GM15510 (cell line): ENCODE results near the gene LAIR1.

Experiments
- POLR2A ChIP-seq: IDR thresholded peaks from 3 replicates; pipeline ENCODE4 v1.6.1; 2011; ENCODE audit warnings: borderline replicate concordance; ENCODE audit not compliant: insufficient read length; ENCODE audit errors: extremely low read depth

Gene LAIR1

DNA sequence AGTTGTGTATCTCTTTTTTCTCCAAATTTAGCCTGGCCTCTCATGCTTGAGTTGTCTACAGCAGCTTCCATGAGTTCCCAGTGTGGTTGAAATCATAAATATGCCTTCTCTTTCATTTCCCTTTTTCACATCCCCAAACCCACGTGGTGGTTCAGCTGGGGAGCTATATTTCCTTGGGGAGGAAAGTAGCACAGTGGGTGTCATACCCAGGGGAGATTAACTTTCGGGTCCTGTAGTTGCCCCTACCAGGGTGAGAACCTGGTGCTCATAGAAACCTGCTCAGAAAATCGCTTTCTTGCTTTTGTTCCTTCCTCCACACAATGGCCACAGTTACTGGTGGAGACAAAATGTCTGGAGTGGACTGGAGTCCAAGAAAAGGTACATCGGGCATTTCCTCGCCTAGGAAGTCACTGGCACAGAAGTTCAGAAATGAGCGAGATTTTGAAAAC, 18.8 kb downstream of the LAIR1 start:
- TF ChIP-seq POLR2A, result no peak

DNA sequence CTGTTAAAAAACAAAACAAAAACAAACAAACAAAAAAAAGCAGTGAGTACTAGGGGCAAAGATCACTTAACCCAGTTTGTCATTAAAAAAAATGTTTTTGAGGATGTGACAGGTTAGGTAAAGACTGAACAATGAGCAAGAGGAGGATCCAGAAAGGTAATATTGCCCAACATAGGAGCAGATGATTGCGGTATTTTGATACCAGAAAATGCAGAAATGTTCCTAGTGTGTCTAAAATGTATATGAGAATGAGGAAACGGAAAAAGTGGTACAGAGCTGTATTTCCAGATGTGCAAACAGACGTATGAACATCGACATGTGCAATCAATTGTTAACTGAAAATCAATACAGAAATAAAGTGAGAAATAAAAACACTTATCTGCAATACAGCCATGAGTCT, 20.9 kb downstream of the LAIR1 start:
- no peak for TF ChIP-seq POLR2A

DNA sequence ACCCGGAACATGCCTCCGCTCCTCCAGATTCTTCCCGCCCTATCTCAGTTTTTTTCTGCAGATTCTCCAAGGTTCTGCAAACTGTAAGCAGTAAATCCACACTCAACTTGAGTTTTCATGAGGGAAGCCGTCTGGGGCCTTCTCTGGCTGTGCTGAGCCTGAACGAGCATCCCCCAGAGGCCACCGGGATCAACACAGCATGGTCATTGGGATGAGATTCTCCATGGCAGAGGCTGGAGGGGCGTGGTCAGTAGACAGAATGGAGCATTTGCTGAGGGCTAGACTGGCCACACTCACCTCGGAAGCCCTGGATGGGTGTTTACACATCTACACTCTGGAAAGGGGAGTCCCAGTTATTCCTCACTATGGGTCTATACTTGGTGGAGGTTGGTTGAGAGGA, 23.4 kb downstream of the LAIR1 start:
- no peak for TF ChIP-seq POLR2A

DNA sequence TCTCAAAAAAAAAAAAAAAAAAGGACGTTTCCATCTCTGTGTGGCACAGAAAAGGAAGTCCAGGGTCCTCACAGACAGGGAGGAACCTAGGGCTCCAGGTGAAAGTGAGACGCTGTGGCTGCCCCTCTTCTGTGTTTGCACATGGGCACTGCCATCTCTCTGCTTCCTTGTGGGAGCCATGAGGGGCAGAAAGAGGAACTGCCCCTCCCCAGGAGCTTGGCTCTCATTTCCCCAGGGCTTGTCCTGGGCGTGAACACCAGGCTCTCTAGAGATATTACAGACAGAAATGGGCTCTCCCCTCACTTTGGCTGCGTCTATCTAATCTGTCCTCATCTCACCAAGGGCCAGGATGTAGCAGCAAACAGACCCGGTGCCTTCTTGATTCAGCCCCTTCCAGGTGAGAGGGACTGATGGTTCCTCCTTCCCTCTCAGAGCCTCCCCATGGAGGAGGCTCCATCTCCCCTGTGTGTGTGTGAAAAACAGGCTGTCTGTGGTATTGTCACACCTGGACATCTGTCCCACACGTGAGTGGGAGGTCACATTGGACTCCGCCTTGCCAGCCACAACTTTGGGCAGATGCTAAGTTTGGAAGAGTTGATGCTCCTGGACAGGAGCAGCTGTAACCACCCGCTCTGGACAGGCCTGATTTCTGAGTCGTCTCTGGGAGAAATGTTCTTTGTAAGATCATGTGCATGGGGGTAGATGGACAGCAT, 24.9 kb downstream of the LAIR1 start:
- no peak for TF ChIP-seq POLR2A

DNA sequence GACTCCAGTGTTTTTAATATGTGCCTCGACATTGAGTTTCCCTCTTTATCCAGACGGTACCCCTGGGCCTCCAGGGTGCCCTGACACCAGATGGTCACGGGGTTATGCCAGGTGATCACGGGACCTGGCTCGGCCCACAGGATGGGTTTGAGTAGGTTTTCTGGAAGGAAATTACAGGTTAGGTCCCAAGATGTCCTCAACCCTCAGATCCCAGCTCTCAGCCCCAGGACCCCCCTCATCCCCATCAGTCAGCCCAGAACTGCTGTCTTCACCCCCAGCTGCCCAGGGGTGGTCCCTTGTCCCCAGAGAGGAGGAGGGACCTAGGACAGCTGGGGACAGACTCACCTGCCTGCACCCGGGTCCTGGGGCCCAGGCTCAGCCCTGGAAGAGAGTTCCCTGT, 26.2 kb downstream of the LAIR1 start:
- no peak for TF ChIP-seq POLR2A

DNA sequence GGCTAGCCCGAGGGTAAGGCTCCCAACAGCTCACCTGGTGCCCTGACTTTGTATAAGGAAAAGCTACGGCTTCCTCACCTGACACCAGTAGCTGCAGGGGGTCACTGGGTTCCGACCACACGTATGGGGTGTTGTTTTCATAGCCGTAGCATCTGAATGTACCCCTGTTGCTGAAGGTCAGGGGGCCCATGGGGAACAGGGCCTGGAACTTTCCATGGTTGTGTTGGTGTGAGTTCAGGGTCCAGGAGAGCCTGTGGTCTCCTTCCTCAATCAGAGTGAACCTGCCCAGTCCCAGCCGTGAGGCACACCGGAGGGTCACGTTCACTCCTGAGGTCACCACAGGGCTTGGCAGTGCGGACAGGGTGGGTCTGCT, 26.9 kb downstream of the LAIR1 start:
- no peak for TF ChIP-seq POLR2A

DNA sequence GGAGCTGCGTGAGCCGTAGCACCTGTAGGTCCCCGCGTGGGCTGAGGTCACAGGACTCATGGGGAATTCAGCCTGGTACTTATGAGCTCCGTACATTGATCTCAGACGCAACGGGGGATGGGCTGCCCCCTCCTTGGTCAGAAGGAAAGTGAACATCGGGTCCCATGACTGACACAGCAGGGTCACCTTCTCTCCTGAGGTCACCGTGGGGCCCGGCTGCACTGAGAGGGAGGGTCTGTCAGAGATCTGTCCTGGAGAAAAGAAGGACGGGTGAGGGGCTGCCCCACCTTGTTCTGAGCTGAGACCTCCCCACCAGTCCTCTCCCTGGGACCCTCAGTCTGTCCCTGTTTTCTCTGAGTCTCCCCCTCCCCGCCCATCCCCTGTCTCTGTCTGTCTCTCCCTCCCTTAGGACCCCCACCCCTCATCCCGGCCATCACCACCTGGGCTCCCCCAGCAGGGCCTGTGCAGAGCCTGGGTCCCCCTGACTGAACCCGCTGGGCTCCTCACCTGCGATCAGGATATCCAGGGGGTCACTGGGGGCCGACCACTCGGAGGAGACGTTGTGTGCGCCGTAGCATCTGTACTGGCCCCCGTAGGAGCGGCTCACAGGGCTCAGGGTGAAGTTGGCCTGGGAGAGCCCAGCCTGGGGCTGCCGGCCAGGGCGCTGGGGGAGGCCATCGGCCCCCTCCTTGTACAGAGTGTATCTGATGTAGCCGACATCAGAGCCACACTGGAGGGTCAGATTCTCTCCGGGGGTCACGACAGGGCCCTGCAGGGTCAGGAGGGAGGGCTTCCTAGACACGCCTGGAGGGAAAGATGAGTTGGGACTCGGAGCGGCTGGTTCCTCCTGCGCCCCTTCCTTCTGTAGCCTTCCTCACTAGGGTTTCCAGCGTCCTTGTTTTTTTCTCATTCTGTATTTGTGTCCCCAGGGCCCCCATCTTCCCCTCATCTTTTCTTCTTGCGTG, 27.6 kb downstream of the LAIR1 start:
- TF ChIP-seq POLR2A, result no peak

DNA sequence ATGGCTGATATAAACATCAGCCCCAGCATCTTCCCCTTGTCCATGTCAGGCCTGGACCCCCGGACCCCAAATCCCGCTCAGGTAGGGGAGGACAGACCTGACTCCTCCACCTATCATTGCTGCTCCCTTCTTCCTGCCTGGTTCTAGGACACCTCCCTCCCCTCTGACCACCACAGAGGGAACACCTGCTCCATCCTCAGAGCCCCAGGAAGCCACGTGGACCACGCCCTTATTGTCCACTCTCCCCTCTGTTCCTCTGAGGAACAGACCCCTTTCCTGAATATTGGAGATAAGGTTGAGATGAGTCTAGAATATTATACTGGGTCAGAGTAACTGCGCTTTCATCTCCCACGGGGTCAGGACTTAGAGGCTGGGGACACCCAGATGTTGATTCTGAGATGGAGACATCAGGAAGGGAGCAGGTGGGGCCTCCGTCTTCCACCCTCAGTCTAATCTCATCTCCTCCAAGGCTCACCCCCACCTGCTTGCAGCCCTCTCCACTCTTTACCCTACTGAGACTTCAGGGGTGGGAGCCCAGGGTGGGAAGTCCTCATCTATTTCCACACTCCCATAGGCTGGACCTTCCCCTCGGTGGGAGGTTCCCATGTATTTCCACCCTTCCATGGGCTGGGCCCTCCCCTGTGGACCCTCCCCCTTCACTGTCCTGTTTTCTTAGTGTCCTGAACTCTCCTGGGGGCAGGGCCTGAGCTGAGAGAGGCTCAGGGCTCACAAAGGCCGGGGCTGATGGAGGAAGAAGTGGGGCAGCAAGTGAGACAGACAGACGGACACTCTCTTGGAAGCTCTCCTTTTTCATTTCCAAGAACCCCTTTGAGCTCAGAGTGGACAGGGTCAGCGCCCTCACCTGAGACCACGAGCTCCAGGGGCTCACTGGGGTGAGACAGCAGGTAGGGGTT, 28.5 kb downstream of the LAIR1 start:
- TF ChIP-seq POLR2A, result no peak

DNA sequence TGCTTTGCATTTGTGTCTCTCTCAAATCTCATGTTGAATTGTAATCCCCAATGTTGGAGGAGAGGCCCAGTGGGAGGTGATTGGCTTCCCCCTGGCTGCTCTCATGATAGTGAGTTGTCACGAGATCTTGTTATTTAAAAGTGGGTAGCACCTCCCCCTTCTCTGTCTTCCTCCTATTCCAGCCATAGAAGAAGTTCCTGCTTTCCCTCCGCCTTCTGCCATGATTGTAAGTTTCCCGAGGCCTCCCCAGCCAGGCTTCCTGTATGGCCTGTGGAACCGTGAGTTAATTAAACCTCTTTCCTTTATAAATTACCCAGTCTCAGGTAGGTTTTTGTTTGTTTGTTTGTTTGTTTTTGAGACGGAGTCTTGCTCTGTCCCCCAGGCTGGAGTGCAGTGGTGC, 29.6 kb downstream of the LAIR1 start:
- no peak for TF ChIP-seq POLR2A

DNA sequence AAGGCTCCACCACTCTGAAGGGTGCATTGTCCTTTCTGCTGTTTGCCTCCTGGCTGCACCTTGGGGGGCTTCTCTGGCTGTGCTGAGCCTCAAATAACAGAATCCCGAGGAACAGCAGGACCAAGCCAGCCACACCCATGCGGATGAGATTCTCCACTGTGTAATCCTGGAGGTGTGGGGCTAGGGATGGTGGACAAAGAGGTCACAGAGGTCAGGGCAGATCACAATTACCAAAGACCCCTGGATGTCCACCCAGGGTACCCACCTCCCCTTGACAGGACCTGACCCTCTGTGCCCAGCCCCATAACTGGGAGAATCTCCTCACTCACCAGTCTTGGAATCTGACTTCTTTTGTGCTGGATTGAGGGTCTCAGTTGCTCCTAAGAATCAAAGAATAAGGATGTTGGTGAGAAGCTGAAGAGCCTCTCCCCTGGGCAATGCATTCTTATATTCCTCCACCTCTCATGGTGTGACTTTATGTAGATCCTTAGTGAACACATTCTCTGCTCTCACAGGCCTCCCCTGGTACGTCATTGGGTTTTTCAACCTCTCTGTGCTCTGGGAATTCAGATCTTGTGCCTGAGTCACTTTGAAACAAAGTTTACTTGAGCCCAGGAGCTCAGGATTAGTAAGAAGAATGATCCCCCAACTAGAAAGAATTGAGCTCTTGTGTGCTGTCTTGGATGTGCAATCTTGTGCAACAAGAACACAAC, 31.0 kb downstream of the LAIR1 start:
- no peak for TF ChIP-seq POLR2A

DNA sequence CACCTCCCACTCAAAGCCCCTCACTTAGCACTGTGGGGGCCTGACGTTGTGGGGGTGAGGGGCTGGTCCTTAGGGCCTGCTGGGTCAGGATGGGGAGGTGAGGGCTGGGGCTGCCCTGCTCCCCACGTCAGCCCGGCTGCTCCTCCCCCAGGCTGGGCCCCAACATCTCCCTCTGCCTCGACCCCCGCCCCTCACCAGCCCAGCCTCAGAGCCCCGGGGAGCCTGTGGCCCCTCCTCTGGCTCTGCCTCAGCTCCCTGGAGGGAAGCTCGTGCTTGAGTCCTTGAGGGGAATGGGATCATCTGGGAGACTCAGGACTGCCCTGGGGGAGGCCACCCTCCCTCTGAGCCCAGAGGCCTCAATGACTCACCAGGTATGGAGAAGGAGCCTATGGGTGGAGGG, 32.6 kb downstream of the LAIR1 start:
- TF ChIP-seq POLR2A, result no peak

DNA sequence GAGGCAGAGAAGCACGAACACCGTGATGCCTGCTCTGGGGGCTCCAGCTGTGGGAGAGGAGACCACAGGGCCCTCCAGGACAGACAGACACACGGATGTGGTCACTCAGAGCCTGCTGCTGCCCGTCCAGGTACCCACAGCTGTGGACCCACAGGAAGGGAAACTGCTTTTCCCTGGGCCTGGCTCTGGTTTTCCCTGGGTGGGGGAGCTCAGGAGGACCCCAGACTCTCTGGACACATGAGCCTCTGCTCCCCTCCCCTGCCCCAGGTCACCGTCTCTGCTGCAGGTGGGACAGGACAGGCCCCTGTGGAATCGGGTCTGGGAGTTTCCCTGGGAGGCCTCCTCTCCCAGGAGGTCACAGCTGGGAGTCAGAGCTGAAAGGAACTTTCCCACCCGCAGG, 33.1 kb downstream of the LAIR1 start:
- no peak for TF ChIP-seq POLR2A

DNA sequence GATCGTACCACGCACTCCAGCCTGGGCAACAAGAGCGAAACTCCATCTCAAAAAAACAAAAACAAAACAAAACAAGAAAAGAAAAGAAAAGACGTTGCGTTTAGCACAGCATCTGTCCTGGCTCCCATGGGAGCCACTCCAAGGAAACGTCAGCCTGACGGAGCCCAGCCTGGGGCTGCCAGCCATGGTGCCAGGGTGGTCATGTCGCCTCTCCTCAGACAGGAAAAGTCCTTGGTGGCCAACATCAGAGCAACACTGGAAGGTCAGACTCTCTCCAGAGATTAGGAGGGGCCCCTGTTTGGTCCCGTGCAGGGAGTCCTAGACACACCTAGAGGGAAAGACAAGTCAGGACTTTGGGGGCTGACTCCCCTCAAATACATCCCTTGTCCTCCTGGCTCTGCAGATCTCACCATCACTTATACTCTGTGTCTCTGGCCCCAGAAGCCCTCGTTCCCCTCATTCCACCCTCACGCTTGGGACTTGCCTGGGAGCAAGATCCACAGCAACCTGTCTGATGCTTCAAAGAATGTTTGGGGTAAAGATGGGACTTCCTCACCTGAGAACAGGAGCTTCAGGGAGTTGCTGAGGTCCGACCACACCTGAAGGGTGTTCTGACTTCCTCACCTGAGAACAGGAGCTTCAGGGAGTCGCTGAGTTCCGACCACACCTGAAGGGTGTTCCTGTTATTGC, 35.1 kb downstream of the LAIR1 start:
- TF ChIP-seq POLR2A, result no peak

DNA sequence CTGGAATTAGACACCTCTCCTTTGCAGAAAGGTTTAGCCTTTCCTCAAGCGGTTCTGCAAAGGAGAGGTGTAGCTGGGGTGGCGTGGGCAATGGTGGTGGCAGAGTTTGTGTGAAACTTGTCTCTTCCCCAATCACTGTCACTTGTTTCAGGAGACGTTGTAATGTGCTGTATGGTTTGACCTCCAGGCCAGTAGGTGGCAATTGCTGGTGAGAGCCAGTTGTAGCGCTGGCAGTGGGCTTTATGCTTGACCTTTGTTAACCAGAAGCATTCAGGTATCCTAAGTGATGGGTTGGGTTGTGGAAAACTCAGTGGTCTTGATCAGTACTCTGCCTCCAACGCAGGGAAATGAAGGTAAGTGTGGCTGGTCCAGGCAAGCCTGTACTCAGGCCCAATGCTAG, 39.1 kb downstream of the LAIR1 start:
- no peak for TF ChIP-seq POLR2A

DNA sequence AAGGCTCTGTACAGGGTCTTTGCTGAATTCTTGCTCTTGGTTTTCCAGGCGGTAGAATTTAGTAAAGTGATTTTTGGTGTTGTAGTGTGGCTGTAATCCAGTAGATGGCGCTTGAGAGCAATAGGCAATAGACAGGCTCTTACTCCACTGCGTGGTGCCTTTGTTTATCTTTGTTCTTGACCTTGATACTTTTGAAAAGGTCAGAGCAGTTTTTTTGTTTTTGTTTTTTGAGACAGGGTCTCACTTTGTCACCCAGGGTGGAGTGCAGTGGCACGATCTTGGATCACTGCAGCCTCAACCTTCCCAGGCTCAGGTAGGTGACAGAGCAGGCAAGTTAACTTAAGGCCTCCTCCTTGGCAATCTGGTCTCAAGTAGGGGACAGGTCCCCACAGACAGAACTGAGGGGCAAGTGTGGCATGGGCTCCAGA, 39.5 kb downstream of the LAIR1 start:
- TF ChIP-seq POLR2A, result no peak

DNA sequence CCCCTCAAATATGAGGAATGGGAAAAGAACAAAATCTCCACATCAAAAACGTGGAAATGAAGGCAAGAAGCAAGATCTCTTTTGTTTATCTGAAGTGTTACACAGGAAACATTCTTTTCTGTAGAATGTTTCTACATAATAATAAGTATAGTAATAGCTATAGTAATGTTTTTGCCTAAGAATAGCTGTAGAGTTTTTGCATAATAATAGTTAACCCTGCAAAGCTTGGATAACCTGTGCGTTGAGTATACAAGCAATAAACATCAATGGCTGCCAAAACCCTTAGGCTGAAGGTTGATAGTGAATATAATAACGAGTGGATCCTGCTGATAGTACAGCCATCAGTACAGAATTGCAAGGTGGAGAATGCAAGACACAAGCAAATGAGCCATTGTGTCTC, 40.7 kb downstream of the LAIR1 start:
- no peak for TF ChIP-seq POLR2A
